HG02623 (cell line): ENCODE data around the gene TTLL7.

Experiments used
- ATAC-seq: cut with Tn5 transposase; IDR thresholded peaks from one replicate; pipeline ENCODE4 v1.9.1; 2021; ENCODE audit warnings: moderate library complexity; ENCODE audit not compliant: unreplicated experiment

The TTLL7 gene, protein sequence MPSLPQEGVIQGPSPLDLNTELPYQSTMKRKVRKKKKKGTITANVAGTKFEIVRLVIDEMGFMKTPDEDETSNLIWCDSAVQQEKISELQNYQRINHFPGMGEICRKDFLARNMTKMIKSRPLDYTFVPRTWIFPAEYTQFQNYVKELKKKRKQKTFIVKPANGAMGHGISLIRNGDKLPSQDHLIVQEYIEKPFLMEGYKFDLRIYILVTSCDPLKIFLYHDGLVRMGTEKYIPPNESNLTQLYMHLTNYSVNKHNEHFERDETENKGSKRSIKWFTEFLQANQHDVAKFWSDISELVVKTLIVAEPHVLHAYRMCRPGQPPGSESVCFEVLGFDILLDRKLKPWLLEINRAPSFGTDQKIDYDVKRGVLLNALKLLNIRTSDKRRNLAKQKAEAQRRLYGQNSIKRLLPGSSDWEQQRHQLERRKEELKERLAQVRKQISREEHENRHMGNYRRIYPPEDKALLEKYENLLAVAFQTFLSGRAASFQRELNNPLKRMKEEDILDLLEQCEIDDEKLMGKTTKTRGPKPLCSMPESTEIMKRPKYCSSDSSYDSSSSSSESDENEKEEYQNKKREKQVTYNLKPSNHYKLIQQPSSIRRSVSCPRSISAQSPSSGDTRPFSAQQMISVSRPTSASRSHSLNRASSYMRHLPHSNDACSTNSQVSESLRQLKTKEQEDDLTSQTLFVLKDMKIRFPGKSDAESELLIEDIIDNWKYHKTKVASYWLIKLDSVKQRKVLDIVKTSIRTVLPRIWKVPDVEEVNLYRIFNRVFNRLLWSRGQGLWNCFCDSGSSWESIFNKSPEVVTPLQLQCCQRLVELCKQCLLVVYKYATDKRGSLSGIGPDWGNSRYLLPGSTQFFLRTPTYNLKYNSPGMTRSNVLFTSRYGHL

DNA sequence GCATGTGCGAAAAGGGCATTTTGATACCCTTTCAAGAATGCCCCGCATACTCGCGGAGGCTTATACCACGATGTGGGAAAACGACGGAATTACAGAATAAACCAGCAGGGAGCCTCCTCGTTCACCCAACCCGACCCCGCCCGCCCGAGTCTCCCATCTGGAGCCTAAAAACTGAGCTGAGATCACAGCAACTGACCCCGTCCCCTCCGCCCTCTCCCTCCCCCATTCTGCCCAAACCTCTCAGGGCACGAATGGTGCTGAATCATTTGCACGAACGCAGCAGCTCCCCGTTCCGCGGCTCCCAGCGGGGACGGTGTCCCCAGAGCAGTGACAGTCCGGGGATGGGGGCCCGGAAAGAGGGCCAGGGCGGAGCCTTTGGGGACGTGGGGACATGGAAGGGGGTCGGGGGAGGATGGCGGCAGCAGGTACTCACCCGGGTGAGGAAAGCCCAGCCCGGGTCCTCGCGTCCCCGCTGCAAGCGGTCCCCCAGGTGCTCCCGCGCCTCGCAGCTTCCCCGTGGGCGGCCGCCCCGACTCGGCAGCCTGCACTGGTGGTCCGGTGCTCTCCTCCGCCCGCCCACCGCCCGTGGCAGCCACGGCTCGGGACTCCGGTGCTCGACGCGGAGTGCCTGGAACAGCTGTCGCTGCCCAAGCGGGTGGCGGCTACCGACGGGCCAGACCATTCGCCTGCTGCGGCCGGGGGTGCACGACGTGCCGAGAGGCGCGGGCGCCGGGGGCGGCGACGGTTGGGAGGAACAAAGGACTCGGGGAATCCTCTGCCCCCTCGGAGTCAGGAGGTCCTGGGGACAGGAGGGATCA, at the start of gene TTLL7:
TSS of gene TTLL7 (minus strand) at position 635 of the 818 bp plus-strand sequence. CDS start 46,921 bp downstream, outside the sequence.
- ATAC-seq = peak; percentile 80

DNA sequence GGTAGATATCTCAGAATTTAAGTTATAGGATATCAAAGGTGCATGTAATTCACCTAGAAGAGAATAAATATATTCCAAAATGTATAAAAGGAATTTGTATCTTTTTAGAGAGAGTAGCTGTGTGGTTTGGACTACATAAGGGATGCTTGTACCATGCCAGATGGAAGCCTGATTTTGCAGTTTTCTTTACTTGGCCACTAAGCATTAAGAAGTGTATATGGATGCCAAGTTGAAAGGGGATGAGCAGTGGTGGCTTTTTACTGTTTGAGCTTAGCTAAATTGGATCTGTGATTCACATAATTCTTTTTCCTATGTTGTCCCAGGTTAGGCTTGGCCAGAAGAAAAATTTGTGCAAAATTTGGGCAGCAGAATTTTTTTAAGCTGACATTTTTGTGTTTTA, 43.5 kb upstream of the TTLL7 start:
- no peak for ATAC-seq

DNA sequence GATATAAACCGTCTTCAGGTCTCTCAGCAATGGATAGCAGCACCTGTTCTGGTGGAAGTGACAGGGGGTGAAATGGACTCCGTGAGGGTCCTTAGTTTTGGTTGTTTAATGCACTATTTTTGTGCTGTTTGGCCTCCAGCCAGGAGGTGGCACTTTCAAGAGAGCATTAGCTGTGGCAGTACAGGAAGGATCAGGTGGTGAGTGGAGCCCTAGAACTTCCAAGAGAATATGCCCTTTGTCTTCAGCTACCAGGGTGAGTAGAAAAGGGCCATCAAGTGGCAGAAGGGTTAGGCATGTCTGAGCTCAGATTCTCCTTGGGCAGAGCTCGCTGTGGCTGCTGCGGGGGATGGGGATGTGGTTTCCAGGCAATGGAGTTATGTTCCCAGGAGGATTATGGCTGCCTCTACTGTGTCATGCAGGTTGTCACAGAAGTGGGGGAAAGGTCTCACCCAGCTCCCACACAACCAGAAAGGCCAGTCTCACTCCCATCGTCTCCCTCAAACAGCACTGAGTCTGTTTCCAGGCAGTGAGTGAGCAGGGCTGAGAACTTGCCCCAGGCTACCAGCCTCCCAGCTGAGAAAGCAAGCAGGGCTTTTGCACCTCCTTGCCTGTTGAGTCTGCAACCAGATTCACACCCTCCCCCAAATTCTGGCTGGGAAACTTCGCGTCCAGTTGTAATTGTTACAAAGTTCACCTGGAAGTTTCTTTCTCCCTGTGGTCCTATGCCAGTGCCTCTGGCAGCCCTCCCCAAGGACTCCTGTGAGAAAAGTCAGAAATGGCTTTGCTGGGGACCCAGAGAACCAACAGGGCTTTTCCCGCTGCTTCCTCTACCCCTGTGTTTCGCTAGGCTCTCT, 39.1 kb upstream of the TTLL7 start:
- ATAC-seq = no peak

DNA sequence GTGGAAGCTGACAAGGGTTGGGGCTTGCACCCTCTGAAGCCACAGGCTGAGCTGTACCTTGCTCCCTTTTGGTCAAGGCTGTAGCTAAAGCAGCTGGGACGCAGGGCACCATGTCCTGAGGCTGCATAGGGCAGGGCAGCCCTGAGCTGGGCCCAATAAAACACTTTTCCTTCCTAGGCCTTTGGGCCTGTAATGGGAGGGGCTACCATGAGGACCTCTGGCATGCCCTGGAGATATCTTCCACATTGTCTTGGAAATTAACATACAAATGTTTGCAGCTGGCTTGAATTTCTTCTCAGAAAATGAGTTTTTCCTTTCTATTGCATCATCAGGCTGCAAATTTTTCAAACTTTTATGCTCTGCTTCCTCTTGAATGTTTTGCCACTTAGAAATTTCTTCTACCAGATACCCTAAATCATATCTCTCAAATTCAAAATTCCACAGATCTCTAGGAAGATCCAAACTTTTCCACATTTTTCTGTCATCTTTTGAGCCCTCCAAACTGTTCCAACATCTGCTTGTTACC, 32.9 kb upstream of the TTLL7 start:
- no peak for ATAC-seq

DNA sequence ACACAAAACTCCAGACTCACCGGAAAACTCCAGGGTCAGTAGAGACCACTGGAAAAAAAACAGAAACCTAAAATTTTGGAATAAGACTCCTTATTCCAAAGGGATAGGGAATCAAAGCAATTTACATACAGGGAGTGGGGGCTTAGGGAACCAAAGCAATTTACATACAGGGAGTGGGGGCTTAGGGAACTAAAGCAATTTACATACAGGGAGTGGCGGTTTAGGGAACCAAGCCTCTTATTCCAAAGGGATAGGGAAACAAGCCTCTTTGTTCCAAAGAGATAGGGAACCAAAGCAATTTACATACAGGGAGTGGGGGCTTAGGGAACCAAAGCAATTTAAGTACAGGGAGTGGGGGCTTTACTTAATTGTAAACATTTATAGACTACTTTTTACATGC, 28.4 kb upstream of the TTLL7 start:
- ATAC-seq = no peak

DNA sequence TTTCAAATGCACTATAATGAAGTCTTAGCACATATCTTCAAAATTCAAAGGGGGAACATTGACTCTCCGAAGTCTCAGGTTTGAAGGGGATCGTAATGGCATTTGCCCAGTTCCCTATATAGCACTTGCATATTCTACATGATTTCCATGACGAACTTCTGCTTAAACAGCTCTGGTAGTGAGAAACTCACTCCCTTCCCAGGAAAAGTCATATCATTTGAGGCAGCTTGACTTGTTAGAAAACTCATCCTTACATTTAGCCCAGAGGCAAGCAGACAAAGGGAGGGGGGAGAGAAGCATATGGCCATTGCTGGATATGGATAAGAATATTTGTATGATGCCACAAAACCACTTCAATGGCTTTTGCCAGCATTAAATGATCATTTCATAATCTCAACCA, 27.0 kb upstream of the TTLL7 start:
- no peak for ATAC-seq

DNA sequence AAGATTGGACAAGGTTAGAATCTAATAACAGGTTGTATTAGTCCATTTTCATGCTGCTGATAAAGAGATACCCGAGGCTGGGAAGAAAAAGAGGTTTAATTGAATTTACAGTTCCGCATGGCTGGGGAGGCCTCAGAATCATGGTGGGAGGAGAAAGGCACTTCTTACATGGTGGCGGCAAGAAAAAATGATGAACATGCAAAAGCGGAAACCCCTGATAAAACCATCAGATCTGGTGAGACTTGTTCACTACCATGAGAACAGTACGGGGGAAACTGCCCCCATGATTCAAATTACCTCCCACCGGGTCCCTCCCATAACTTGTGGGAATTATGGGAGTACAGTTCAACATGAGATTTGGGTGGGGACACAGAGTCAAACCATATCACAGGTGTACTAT, 22.9 kb upstream of the TTLL7 start:
- no peak for ATAC-seq

DNA sequence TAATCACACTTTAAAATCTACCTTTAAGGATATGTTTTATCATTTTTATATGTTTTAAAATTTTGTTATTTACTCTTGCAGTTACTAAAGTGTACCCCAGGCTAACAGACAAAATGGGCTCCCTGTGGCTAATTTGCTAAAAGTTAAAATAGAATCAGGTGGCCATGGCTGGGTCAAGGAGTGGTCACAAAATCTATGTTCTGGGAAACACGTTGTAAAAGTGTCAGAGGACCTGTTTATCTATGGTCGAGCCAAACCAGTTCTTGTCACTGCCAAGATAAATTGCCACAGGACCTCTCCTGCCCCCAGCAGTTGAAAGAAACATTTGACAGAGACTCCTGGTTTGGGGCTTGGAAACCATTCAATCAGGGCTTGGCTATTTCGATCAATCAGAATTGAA, 21.2 kb upstream of the TTLL7 start:
- ATAC-seq = no peak

DNA sequence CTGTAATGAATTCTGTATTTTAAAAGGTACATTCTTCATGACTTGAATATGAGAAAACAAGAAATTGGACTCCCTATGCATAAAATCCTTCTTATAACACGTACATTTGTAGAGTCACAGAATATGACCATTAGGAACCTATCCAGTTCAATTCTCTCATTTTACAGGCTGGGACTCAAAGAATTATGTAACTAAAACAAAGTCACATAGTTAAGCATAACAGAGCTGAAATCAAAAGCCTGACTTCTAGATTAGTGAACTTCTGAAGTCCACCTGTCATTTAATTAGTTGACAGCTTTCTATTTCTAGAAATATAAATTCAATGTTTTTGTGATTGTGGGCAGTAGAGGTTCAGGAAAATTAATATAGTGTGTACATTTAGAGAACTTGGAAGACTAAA, 20.3 kb upstream of the TTLL7 start:
- ATAC-seq = no peak

DNA sequence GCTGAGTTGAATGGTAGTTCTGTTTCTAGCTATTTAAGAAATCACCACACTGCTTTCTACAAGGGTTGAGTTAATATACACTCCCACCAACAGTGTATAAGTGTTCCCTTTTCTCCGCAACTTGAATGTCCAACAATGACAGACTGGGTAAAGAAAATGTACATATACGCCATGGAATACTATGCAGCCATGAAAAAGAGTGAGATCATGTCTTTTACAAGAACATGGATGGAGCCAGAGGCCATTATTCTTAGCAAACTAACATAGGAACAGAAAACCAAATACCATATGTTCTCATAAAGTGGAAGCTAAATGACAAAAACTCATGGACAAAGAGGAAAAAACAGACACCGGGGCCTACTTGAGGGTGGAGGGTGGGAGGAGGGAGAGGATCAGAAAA, 14.8 kb upstream of the TTLL7 start:
- no peak for ATAC-seq

DNA sequence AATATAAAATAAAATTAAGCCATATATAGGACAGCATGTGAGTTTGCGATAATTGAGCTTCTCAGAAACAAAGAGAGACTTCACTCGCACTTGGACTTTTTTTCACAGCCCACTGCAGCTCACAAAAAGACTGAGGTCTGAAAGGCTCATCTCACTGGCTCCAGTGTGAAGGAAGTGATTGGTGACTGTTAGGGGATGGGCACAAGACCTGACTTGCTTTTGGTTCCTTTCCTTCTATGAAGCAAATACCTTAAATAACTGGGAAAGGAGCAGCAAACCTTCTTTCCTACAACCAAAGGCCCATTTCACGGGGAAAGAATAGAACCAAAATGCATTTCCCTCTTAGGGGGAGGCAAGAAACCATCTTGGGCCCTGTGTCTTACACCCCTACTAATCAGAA, 13.1 kb upstream of the TTLL7 start:
- no peak for ATAC-seq

DNA sequence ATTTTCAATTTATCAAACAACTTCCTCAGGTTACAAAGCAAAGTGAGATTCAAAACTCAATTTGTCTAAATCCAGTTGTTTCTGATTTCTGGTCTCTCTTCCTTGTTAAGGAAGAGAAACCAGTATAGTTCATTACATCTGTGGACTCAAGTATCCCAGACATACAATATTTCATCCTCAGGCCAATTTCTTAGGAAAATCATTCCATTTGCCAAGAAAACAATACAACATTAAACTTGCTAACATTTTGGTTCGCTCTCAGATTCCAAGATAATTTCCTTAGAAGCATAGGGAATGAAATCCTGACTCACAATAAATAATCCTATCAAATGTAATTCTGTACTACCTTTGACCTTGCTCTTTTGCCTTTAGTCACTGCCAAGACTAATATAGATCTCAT, 11.2 kb upstream of the TTLL7 start:
- ATAC-seq = no peak

DNA sequence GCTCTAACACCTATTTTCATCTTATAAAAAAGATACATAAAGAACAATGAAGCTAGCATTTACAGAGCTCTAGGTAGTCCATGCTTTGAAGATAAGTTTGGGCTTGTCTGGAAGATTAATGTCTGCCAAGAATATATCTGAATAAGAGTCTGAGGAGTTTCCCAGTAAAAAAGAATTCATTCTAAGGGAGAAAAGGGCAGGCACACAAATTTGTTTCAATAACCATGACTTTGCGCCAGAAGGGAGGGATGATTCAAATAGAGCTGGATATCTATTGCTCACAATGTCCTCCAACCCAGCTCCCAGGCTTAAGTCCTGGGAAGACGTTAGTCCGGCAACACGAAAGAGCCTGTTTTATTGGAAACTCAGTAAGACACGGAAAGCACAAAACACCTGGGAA, 9.7 kb upstream of the TTLL7 start:
- no peak for ATAC-seq

DNA sequence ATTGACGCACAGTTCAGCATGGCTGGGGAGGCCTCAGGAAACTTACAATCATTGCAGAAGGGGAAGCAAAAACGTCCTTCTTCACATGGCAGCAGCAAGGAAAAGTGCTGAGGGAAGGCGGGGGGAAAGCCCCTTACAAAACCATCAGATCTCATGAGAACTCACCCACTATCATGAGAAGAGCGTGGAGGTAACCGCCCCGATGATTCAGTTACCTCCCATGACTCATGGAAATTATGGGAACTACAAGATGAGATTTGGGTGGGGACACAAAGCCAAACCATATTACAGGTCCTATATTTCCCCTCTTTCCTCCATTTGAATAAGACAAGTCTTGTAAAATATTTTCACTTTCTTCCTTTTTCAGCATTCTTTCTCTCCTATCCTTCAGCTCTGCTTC, 7.7 kb upstream of the TTLL7 start:
- no peak for ATAC-seq

DNA sequence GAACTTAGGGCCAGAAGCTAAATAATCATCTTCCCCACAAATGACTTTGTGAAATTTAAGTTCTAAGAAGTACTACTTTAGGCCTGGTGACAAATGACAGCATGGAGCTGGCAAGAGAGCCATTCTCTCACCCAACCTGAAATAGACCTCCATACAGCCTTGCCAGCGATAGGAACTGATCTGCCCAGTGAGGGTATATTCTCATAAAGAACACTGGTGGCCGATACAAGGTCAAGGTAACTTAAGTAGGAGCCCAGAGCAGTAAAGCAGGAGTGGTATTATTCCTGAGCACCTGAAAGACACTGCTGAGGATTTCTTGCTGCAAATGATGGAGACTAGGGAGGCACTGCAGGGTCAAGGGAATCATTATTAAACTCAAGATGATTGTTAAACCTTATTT, 2.6 kb upstream of the TTLL7 start:
- ATAC-seq = no peak

DNA sequence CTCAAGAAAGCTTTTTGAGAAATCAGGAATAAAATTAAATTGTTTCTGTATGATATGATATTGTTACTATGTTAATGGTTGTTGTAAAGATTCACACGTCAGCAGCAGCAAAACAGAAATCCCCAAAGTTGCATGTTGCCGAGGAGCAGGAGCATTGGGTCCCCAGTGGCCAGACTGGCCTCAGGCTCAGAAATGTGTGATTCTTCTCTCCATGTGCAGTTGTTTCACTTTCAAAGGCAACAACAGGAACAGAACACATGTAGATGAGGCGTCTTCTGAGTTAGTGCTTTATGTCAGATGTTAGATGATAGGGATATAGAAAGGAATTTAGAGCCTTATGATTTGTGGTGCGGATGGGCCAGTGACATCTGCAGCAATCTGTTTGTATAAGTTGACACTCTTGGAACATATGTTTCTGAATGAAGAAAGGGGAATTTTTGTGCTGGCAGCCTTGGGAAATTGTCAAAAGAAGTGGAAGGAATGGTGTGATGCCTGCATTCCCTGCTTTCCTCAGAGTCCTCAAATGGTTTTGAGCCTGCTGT, 2.1 kb upstream of the TTLL7 start:
- ATAC-seq = no peak

DNA sequence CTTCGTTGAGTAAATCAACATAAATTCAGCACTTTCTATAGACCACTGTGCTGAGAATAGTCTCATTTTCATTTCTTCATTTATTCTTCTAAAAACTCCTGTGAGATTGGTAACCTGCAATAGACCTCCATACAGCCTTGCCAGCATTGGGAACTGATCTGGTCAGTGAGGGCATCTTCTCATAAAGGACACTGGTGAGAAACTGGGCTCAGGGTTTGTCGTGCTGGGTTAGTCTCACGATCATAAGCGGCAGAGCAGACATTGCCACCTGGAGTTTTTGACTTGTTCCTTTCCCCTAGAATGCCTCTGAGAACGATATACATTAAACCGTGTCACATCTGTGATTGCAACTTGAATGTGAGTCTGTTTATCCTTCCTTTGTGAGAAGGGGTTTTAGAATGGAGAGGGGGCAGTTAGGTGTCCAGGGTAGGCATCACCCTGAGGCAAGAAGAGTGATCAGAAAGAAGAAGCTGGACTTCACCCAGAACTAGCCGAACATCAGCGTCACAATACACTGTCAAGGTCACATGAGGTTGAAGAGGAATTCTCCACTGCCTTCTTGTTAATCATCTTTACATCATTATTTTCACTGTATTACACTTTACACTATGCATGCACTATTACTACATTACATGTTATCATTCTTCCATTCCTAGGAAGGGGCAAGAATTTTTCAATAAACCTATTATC, 1.4 kb upstream of the TTLL7 start:
- no peak for ATAC-seq

DNA sequence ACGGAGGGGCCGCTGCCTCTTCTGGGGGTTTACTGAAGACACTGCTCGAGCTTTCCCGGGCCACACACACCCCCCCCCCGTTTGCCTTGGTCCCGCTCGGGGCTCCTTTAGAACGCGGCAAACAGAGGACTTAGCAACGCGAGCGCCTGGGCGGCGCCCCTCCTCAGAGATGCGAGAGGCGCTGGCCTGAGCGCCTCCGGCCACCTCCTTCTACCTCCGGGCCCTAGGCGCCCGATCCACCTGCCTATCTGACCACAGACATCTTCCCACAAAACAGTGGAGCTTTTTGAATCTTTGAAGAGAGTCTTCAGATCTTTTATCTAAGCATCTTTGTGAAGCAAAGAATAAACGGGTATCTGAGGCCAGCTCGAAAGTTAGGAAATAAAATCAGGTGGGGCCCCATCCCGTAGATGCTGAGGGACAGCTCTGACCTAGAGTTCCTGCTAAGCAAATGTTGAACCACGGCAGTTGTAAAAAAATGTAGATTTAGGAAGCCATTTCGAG, 436 bp upstream of the TTLL7 start:
- ATAC-seq = peak; percentile 80

DNA sequence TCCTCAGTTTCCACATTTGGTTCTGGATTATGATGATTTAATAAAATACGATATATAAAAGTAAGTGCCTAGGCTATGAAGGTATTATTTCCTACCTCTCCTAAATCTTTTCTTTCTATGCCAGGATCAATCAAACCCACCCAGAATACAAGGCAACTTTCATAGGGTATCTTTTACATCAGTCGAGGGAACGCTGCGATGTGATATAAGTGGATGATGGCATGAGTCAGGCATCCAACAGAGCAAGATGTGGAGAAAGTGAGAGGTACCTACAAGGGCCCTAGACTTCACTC, 781 bp downstream of the TTLL7 start:
- no peak for ATAC-seq
